HEK293 (cell line): Measurements from ENCODE around the gene IQSEC1.

Experiments
- CTCF ChIA-PET: fragments of 350-600 bp; formaldehyde crosslinking; extraction: SDS; loops from one replicate; lab custom pipeline; 2021; ENCODE audit warnings: antibody characterized with exemption; lab: Yijun Ruan, JAX
- POLR2A ChIA-PET: fragments of 300-600 bp; formaldehyde crosslinking; extraction: SDS; loops from one replicate; lab custom pipeline; 2020; ENCODE audit warnings: antibody characterized with exemption, inconsistent platforms; lab: Yijun Ruan, JAX
- H3K27ac ChIP-seq: fragments of 200-500 bp; sonication (Bioruptor generic); 2 replicates; pipeline ENCODE4 v1.5.1; 2014; ENCODE audit warnings: low read depth, low read length, control low read depth, inconsistent platforms; ENCODE audit errors: extremely low read depth
- H3K36me3 ChIP-seq, 2 experiments: fragments of 200-500 bp in 1 of 2; sonication (Bioruptor generic) in 1 of 2; 1 replicate in 1 of 2; 2 replicates in 1 of 2; pipeline ENCODE4 v1.5.1; 2014 to 2017; ENCODE audit warnings: inconsistent platforms in 2 of 2, low read length in 2 of 2; ENCODE audit not compliant: control insufficient read depth in 2 of 2, insufficient read depth in 1 of 2
- H3K4me1 ChIP-seq: fragments of 200-500 bp; sonication (Bioruptor generic); 2 replicates; pipeline ENCODE4 v1.5.1; 2014; ENCODE audit warnings: mild to moderate bottlenecking, low read length, inconsistent platforms; ENCODE audit not compliant: control insufficient read depth, insufficient read depth
- H3K4me3 ChIP-seq: 2 replicates; pipeline ENCODE4 v1.5.1; 2011; ENCODE audit warnings: low read depth, mild to moderate bottlenecking, control low read depth, low read length, moderate library complexity
- H3K9me3 ChIP-seq: fragments of 200-500 bp; sonication (Bioruptor generic); 2 replicates; pipeline ENCODE4 v1.5.1; 2014; ENCODE audit warnings: low read depth, low read length, inconsistent platforms; ENCODE audit not compliant: control insufficient read depth, insufficient read depth
- SCRT2 ChIP-seq: fragments of 450-650 bp; formaldehyde crosslinking; IDR thresholded peaks from 2 replicates; pipeline ENCODE4 v1.5.1; 2016; ENCODE audit warnings: missing biosample characterization, missing genetic modification characterization
- ZNF175 ChIP-seq: fragments of 450-650 bp; formaldehyde crosslinking; IDR thresholded peaks from 2 replicates; pipeline ENCODE4 v1.5.1; 2016; ENCODE audit warnings: missing biosample characterization, missing genetic modification characterization
- ZNF274 ChIP-seq, 2 experiments: fragments of 200-500 bp in 1 of 2; fragments of 450-650 bp in 1 of 2; sonication (Bioruptor generic) in 1 of 2; formaldehyde crosslinking in 1 of 2; IDR thresholded peaks; 2 replicates each; pipeline versions ENCODE4 v1.5.1 to v1.6.1; 2014 to 2016; ENCODE audit warnings: borderline replicate concordance in 1 of 2, inconsistent platforms in 1 of 2, low read length in 1 of 2, missing biosample characterization in 1 of 2, missing genetic modification characterization in 1 of 2
- ZNF335 ChIP-seq: fragments of 450-650 bp; formaldehyde crosslinking; conservative IDR thresholded peaks from 2 replicates; pipeline ENCODE4 v1.5.1; 2016; ENCODE audit warnings: missing biosample characterization, missing genetic modification characterization
- ZNF37A ChIP-seq: fragments of 450-650 bp; IDR thresholded peaks from 2 replicates; pipeline ENCODE4 v1.5.1; 2018; ENCODE audit warnings: missing biosample characterization, missing genetic modification characterization
- ZNF585B ChIP-seq: fragments of 450-650 bp; formaldehyde crosslinking; IDR thresholded peaks from 2 replicates; pipeline ENCODE4 v1.5.1; 2016; ENCODE audit warnings: missing biosample characterization, missing genetic modification characterization
- ZNF600 ChIP-seq: fragments of 450-650 bp; formaldehyde crosslinking; IDR thresholded peaks from 2 replicates; pipeline ENCODE4 v1.5.1; 2016; ENCODE audit warnings: missing biosample characterization, missing genetic modification characterization
- ZNF629 ChIP-seq: fragments of 450-650 bp; formaldehyde crosslinking; IDR thresholded peaks from 2 replicates; pipeline ENCODE4 v1.5.1; 2017; ENCODE audit warnings: missing biosample characterization, missing genetic modification characterization
- ZNF830 ChIP-seq: fragments of 450-650 bp; IDR thresholded peaks from 2 replicates; pipeline ENCODE4 v1.5.0; 2018; ENCODE audit warnings: missing biosample characterization, missing genetic modification characterization, low read depth, mild to moderate bottlenecking, moderate library complexity
- ZSCAN16 ChIP-seq: fragments of 450-650 bp; formaldehyde crosslinking; IDR thresholded peaks from 2 replicates; pipeline ENCODE4 v1.5.1; 2016; ENCODE audit warnings: missing biosample characterization, missing genetic modification characterization
- ZXDB ChIP-seq: fragments of 450-650 bp; formaldehyde crosslinking; IDR thresholded peaks from 2 replicates; pipeline ENCODE4 v1.5.1; 2016; ENCODE audit warnings: missing biosample characterization, missing genetic modification characterization
- TF ChIP-seq, protein P1 (sequence below): fragments of 450-650 bp; formaldehyde crosslinking; IDR thresholded peaks from 2 replicates; pipeline ENCODE4 v1.5.1; 2016; ENCODE audit warnings: missing biosample characterization, missing genetic modification characterization, low read depth
- TF ChIP-seq, protein P2 (sequence below): fragments of 450-650 bp; formaldehyde crosslinking; IDR thresholded peaks from 2 replicates; pipeline ENCODE4 v1.5.1; 2016; ENCODE audit warnings: missing biosample characterization, missing genetic modification characterization
- TF ChIP-seq, protein P3 (sequence below): fragments of 450-650 bp; formaldehyde crosslinking; conservative IDR thresholded peaks from 2 replicates; pipeline ENCODE4 v1.5.1; 2016; ENCODE audit warnings: low read depth, missing biosample characterization, missing genetic modification characterization
- TF ChIP-seq, protein P4 (sequence below): fragments of 450-650 bp; formaldehyde crosslinking; IDR thresholded peaks from 2 replicates; pipeline ENCODE4 v1.5.1; 2016; ENCODE audit warnings: missing biosample characterization, missing genetic modification characterization, borderline replicate concordance

Gene IQSEC1

GRCh38 chr3:12935023-12935860 is 138.0 kb downstream of the IQSEC1 start:
- ChIA-PET CTCF (interaction anchor here (1.9 kb wide), 1 partner anchor 49 kb away, joined by 4 read pairs; no protein-coding TSS in a partner anchor), POLR2A (no interaction called here)
- Histone ChIP-seq H3K4me3 (no peak overlapping the region), H3K9me3 (no peaks in the 10 kb centered on the region), H3K4me1 (no peaks in the 10 kb centered on the region), H3K27ac (no peak overlapping the region), H3K36me3 (peaks cover 0 to 84% of the 10 kb centered on the region in 2 experiments; a peak in 1 of 3 replicates)
- TF ChIP-seq SCRT2 (tag by site-specific recombination), result peak; percentile 75
- TF ChIP-seq ZSCAN16 (tag by site-specific recombination), result no peak
- TF ChIP-seq ZNF629 (tag by site-specific recombination), result peak; percentile 35; the same call in 1 of the 2 replicates
- TF ChIP-seq ZNF600 (tag by site-specific recombination), result peak; percentile 56; the same call in 1 of the 2 replicates
- TF ChIP-seq ZNF175, result no peak
- TF ChIP-seq, protein P1, sequence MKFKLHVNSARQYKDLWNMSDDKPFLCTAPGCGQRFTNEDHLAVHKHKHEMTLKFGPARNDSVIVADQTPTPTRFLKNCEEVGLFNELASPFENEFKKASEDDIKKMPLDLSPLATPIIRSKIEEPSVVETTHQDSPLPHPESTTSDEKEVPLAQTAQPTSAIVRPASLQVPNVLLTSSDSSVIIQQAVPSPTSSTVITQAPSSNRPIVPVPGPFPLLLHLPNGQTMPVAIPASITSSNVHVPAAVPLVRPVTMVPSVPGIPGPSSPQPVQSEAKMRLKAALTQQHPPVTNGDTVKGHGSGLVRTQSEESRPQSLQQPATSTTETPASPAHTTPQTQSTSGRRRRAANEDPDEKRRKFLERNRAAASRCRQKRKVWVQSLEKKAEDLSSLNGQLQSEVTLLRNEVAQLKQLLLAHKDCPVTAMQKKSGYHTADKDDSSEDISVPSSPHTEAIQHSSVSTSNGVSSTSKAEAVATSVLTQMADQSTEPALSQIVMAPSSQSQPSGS (tag by site-specific recombination), result 0 out of 2 replicates have a peak, but pooled peaks have one; percentile 7

DNA sequence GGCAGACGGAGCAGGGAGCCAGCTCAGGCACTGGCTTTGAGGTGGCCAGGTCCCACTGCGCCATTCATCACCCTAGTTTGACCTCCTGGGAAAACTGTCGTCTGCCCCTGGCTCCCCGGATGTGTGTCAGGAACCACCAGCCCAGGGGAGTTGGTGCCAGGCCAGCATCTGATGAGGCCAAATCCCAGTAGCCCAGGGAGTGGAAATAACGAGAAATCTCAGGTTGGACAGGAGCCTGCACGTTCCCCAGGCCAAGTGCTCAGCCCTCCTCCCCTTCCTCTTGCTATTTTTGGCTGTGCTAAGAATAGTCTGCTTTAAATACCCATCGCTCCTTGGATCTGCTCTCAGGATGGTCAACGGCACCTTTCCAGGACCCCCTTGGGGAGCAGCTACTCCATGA is 138.8 kb downstream of the IQSEC1 start:
- no peaks in the 10 kb centered on the region for H3K4me1 ChIP-seq
- H3K4me3 ChIP-seq, result no peak overlapping the region
- H3K9me3 ChIP-seq, result no peaks in the 10 kb centered on the region
- ChIA-PET CTCF (interaction anchor here (0.6 kb wide), 1 partner anchor 54 kb away, joined by 3 read pairs; no protein-coding TSS in a partner anchor), POLR2A (no interaction called here)
- TF ChIP-seq ZNF274 (IDR thresholded peaks at IDR 0.05; ENCODE audit: low read length), result no peak
- no peak for TF ChIP-seq ZNF274 (tag by site-specific recombination; IDR thresholded peaks at IDR 0.05; ENCODE audit: borderline replicate concordance)
- no peak for TF ChIP-seq ZNF629 (tag by site-specific recombination)
- no peak for TF ChIP-seq ZNF585B (tag by site-specific recombination)
- TF ChIP-seq, protein P2, sequence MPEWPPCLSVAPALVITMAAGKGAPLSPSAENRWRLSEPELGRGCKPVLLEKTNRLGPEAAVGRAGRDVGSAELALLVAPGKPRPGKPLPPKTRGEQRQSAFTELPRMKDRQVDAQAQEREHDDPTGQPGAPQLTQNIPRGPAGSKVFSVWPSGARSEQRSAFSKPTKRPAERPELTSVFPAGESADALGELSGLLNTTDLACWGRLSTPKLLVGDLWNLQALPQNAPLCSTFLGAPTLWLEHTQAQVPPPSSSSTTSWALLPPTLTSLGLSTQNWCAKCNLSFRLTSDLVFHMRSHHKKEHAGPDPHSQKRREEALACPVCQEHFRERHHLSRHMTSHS, result no peak
- TF ChIP-seq, protein P3, sequence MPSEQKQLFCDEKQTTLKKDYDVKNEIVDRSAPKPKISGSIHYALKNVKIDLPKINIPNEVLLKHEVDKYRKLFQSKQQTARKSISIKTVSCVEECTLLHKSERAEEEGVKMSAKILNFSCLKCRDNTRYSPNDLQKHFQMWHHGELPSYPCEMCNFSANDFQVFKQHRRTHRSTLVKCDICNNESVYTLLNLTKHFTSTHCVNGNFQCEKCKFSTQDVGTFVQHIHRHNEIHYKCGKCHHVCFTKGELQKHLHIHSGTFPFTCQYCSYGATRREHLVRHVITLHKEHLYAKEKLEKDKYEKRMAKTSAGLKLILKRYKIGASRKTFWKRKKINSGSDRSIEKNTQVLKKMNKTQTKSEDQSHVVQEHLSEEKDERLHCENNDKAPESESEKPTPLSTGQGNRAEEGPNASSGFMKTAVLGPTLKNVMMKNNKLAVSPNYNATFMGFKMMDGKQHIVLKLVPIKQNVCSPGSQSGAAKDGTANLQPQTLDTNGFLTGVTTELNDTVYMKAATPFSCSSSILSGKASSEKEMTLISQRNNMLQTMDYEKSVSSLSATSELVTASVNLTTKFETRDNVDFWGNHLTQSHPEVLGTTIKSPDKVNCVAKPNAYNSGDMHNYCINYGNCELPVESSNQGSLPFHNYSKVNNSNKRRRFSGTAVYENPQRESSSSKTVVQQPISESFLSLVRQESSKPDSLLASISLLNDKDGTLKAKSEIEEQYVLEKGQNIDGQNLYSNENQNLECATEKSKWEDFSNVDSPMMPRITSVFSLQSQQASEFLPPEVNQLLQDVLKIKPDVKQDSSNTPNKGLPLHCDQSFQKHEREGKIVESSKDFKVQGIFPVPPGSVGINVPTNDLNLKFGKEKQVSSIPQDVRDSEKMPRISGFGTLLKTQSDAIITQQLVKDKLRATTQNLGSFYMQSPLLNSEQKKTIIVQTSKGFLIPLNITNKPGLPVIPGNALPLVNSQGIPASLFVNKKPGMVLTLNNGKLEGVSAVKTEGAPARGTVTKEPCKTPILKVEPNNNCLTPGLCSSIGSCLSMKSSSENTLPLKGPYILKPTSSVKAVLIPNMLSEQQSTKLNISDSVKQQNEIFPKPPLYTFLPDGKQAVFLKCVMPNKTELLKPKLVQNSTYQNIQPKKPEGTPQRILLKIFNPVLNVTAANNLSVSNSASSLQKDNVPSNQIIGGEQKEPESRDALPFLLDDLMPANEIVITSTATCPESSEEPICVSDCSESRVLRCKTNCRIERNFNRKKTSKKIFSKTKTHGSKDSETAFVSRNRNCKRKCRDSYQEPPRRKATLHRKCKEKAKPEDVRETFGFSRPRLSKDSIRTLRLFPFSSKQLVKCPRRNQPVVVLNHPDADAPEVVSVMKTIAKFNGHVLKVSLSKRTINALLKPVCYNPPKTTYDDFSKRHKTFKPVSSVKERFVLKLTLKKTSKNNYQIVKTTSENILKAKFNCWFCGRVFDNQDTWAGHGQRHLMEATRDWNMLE (tag by site-specific recombination), result no peak
- TF ChIP-seq ZNF830 (tag by site-specific recombination), result no peak
- no peak for TF ChIP-seq ZNF335 (tag by site-specific recombination)
- no peak for TF ChIP-seq ZNF37A (tag by site-specific recombination)
- TF ChIP-seq, protein P4, sequence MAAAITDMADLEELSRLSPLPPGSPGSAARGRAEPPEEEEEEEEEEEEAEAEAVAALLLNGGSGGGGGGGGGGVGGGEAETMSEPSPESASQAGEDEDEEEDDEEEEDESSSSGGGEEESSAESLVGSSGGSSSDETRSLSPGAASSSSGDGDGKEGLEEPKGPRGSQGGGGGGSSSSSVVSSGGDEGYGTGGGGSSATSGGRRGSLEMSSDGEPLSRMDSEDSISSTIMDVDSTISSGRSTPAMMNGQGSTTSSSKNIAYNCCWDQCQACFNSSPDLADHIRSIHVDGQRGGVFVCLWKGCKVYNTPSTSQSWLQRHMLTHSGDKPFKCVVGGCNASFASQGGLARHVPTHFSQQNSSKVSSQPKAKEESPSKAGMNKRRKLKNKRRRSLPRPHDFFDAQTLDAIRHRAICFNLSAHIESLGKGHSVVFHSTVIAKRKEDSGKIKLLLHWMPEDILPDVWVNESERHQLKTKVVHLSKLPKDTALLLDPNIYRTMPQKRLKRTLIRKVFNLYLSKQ (tag by site-specific recombination), result no peak
- no peak for TF ChIP-seq ZXDB
- H3K27ac ChIP-seq, result no peak overlapping the region
- H3K36me3 ChIP-seq, result peaks cover 0 to 83% of the 10 kb centered on the region in 2 experiments; a peak in 2 of 3 replicates
